ENCODE data around the gene INS.

DNA sequence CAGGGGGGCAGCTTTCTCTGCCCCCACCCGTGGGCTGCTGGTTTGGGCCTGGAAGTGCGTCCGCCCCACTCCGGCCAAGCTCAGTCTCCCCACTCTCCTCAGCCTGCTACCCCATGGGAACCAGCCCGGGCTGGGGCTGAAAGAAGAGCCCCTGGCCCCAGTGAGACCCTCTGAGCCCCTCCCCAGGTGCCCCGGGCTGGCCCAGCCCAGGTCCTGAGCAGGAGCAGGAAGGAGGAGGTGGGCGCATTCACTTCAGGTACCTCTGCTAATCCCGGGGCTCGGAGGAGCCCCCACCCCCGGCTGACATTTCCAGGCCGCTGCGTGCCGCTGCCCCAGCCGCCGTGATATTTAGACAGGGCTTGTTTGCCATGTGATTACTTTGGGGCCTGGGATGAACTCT is 19.3 kb upstream of the INS start:
- TF ChIP-seq, protein P1, sequence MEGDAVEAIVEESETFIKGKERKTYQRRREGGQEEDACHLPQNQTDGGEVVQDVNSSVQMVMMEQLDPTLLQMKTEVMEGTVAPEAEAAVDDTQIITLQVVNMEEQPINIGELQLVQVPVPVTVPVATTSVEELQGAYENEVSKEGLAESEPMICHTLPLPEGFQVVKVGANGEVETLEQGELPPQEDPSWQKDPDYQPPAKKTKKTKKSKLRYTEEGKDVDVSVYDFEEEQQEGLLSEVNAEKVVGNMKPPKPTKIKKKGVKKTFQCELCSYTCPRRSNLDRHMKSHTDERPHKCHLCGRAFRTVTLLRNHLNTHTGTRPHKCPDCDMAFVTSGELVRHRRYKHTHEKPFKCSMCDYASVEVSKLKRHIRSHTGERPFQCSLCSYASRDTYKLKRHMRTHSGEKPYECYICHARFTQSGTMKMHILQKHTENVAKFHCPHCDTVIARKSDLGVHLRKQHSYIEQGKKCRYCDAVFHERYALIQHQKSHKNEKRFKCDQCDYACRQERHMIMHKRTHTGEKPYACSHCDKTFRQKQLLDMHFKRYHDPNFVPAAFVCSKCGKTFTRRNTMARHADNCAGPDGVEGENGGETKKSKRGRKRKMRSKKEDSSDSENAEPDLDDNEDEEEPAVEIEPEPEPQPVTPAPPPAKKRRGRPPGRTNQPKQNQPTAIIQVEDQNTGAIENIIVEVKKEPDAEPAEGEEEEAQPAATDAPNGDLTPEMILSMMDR (IDR thresholded peaks at IDR 0.05; ENCODE audit: insufficient read depth, low read length), result no peak
- TF ChIP-seq POLR2AphosphoS5 (IDR thresholded peaks at IDR 0.05; ENCODE audit: low read depth) (no peak), SPI1 (IDR thresholded peaks at IDR 0.05; ENCODE audit: borderline replicate concordance, low read depth) (no peak)
- TF ChIP-seq, protein P2, sequence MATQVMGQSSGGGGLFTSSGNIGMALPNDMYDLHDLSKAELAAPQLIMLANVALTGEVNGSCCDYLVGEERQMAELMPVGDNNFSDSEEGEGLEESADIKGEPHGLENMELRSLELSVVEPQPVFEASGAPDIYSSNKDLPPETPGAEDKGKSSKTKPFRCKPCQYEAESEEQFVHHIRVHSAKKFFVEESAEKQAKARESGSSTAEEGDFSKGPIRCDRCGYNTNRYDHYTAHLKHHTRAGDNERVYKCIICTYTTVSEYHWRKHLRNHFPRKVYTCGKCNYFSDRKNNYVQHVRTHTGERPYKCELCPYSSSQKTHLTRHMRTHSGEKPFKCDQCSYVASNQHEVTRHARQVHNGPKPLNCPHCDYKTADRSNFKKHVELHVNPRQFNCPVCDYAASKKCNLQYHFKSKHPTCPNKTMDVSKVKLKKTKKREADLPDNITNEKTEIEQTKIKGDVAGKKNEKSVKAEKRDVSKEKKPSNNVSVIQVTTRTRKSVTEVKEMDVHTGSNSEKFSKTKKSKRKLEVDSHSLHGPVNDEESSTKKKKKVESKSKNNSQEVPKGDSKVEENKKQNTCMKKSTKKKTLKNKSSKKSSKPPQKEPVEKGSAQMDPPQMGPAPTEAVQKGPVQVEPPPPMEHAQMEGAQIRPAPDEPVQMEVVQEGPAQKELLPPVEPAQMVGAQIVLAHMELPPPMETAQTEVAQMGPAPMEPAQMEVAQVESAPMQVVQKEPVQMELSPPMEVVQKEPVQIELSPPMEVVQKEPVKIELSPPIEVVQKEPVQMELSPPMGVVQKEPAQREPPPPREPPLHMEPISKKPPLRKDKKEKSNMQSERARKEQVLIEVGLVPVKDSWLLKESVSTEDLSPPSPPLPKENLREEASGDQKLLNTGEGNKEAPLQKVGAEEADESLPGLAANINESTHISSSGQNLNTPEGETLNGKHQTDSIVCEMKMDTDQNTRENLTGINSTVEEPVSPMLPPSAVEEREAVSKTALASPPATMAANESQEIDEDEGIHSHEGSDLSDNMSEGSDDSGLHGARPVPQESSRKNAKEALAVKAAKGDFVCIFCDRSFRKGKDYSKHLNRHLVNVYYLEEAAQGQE (IDR thresholded peaks at IDR 0.05; ENCODE audit: insufficient replicate concordance, low read depth), result no peak
